K562 (cell line): Measurements from ENCODE around the gene PLEKHA7. TPM values are rescaled to one million over a fixed set of nuclear protein-coding genes. Genes with fewer than 3 reads are reported as not detected.

Experiments
- ATAC-seq: fragments of 200-7000 bp; cut with Tn5 transposase; 3 replicates; pipeline ENCODE4 v1.9.1; 2020; ENCODE audit warnings: moderate library complexity
- BruUV-seq: library from RNA; stranded (reverse); fragments of 400-500 nt; replicated peaks from 2 replicates; lab custom pipeline; 2021; lab: Mats Ljungman, UMichigan
- CTCF ChIA-PET: fragments of 300-600 bp; formaldehyde crosslinking; extraction: SDS; loops from one replicate; lab custom pipeline; 2021; ENCODE audit warnings: low intra/inter-chr PET ratio; lab: Yijun Ruan, JAX
- POLR2A ChIA-PET: fragments of 300-600, 350-650 bp; sonication (Branson Sonifier 250); formaldehyde crosslinking; extraction: SDS; loops from one replicate; lab custom pipeline; 2021; ENCODE audit warnings: antibody characterized with exemption, inconsistent platforms; lab: Yijun Ruan, JAX
- DNase-seq, 4 experiments: peaks; one replicate each; pipeline versions ENCODE4 v3.0.0 to v3.0.0-alpha.2; 2011 to 2018; ENCODE audit warnings: low spot score in 3 of 4, mixed read lengths in 3 of 4; ENCODE audit errors: extremely low read depth in 1 of 4
- FAIRE-seq: peaks from 2 replicates; lab custom pipeline; 2011; peaks lifted over from hg19 to GRCh38; lab: Jason Lieb, UNC
- H2AFZ ChIP-seq: 2 replicates; pipeline ENCODE4 v1.6.0; 2011; ENCODE audit warnings: low read depth, low read length, control low read depth, inconsistent platforms
- H3K27ac ChIP-seq: fragments of 200-600 bp; 3 replicates; pipeline ENCODE4 v1.8.0; 2011; ENCODE audit warnings: low read depth, mild to moderate bottlenecking, control low read depth, inconsistent platforms, low read length, moderate library complexity, mixed read lengths; ENCODE audit errors: extremely low read depth
- H3K27me3 ChIP-seq, 2 experiments: fragments of 300-600 bp in 1 of 2; 2 replicates in 1 of 2; 3 replicates in 1 of 2; pipeline versions ENCODE4 v1.6.0 to v1.8.0; 2011; ENCODE audit warnings: inconsistent platforms in 2 of 2, low read length in 2 of 2, mild to moderate bottlenecking in 1 of 2, mixed read lengths in 1 of 2, moderate library complexity in 1 of 2; ENCODE audit not compliant: control insufficient read depth in 2 of 2, insufficient read depth in 2 of 2
- H3K36me3 ChIP-seq: fragments of 300-600 bp; 3 replicates; pipeline ENCODE4 v1.8.0; 2011; ENCODE audit warnings: mild to moderate bottlenecking, low read length, inconsistent platforms; ENCODE audit not compliant: control insufficient read depth, insufficient read depth
- H3K4me1 ChIP-seq, 2 experiments: fragments of 200-600 bp in 1 of 2; replicated peaks in 1 of 2; 2 replicates in 1 of 2; 3 replicates in 1 of 2; pipeline versions ENCODE4 v1.5.1 to v1.8.0; 2011; ENCODE audit warnings: inconsistent platforms in 2 of 2, low read length in 2 of 2, mild to moderate bottlenecking in 1 of 2, mixed read lengths in 1 of 2, moderate library complexity in 1 of 2; ENCODE audit not compliant: control insufficient read depth in 2 of 2, insufficient read depth in 2 of 2
- H3K4me2 ChIP-seq: 2 replicates; pipeline ENCODE4 v1.6.1; 2011; ENCODE audit warnings: low read length, control low read depth, inconsistent platforms, mixed read lengths; ENCODE audit not compliant: insufficient read depth
- H3K4me3 ChIP-seq: fragments of 200-600 bp; sonication (generic), shearing (Covaris generic); 2 replicates; pipeline ENCODE4 v1.5.1; 2016; ENCODE audit warnings: control low read depth, inconsistent platforms
- H3K79me2 ChIP-seq: fragments of 200-600 bp; 3 replicates; pipeline ENCODE4 v1.8.0; 2011; ENCODE audit warnings: low read length, inconsistent platforms; ENCODE audit not compliant: control insufficient read depth, insufficient read depth
- H3K9ac ChIP-seq, 2 experiments: 2 replicates each; pipeline versions ENCODE4 v1.6.0 to v1.6.1; 2011; ENCODE audit warnings: low read depth in 2 of 2, low read length in 2 of 2, control low read depth in 1 of 2, inconsistent platforms in 1 of 2, mild to moderate bottlenecking in 1 of 2, mixed read lengths in 1 of 2; ENCODE audit not compliant: insufficient read depth in 1 of 2
- H3K9me1 ChIP-seq: one replicate; pipeline ENCODE4 v1.6.0; 2011; ENCODE audit warnings: inconsistent platforms, mild to moderate bottlenecking, low read length, moderate library complexity; ENCODE audit not compliant: control insufficient read depth, insufficient read depth
- H3K9me3 ChIP-seq: replicated peaks from 2 replicates; pipeline ENCODE4 v1.5.1; 2011; ENCODE audit warnings: low read depth, low read length, inconsistent platforms; ENCODE audit not compliant: control insufficient read depth, insufficient read depth
- H4K20me1 ChIP-seq: replicated peaks from 2 replicates; pipeline ENCODE4 v1.6.1; 2011; ENCODE audit warnings: low read length, inconsistent platforms, mixed read lengths; ENCODE audit not compliant: control insufficient read depth, insufficient read depth
- ATF3 ChIP-seq, 2 experiments: fragments of 450-650 bp in 1 of 2; sonication (generic) in 1 of 2; formaldehyde crosslinking in 1 of 2; IDR thresholded peaks in 1 of 2; conservative IDR thresholded peaks in 1 of 2; 2 replicates each; pipeline versions ENCODE4 v1.6.1 to v1.8.1; 2016 to 2023; ENCODE audit warnings: mild to moderate bottlenecking in 2 of 2, moderate library complexity in 2 of 2, inconsistent platforms in 1 of 2, missing genetic modification reagents in 1 of 2
- BRF2 ChIP-seq: IDR thresholded peaks from 3 replicates; pipeline ENCODE4 v1.6.1; 2011; ENCODE audit warnings: borderline replicate concordance, mild to moderate bottlenecking; ENCODE audit not compliant: insufficient read length, insufficient read depth
- IFI16 ChIP-seq: fragments of 250-450 bp; sonication (Bioruptor Pico); IDR thresholded peaks from 2 replicates; pipeline ENCODE4 v2.1.2; 2022; ENCODE audit warnings: mild to moderate bottlenecking, inconsistent platforms
- ZNF57 ChIP-seq: fragments of 450-650 bp; formaldehyde crosslinking; IDR thresholded peaks from 2 replicates; pipeline ENCODE4 v1.4.0; 2020; ENCODE audit warnings: mild to moderate bottlenecking, moderate library complexity
- ZNF699 ChIP-seq: fragments of 250-450 bp; sonication (Bioruptor Pico); IDR thresholded peaks from 2 replicates; pipeline ENCODE4 v1.8.0; 2021; ENCODE audit warnings: mild to moderate bottlenecking, moderate library complexity; ENCODE audit not compliant: insufficient replicate concordance
- WGBS: fragments of 100-300 bp; shearing (Covaris generic); methylation state at CpG from one replicate; pipeline ENCODE4 v1.1.6; 2016; ENCODE audit warnings: low coverage, mixed read lengths; ENCODE audit not compliant: insufficient coverage; ENCODE audit errors: missing lambda C conversion rate; 5-methylcytosine and 5-hydroxymethylcytosine counted together
- in situ Hi-C: fragments of 300-500 bp; cut with MboI; formaldehyde crosslinking; loops from 4 replicates; pipeline ENCODE4 v1.15.0; 2018; ENCODE audit warnings: inconsistent platforms, mixed read lengths
- intact Hi-C: fragments of 100-400 bp; cut with micrococcal nuclease; formaldehyde crosslinking; loops from 2 replicates; pipeline ENCODE4 v1.14.2; 2022
- polyA plus RNA-seq, 8 experiments: library from polyadenylated mRNA; depleted of rRNA in 4 of 8; stranded (reverse) in 5 of 8; unstranded in 3 of 8; fragments of >200 nt; fragmentation: Nextera tagmentation in 2 of 8; fragmentation: Illumina TruSeq in 1 of 8; extraction: Ambion mirVana in 2 of 8; extraction: Trizol in 1 of 8; gene quantifications; 2 replicates each; pipeline versions ENCODE4 v1.2.1 to v1.2.3, GENCODE V29; 2011 to 2014; ENCODE audit warnings: inconsistent platforms in 1 of 8, missing spikeins in 1 of 8
- total RNA-seq, 7 experiments: library from RNA; depleted of rRNA in 6 of 7; stranded (reverse); fragments of >200 nt in 6 of 7; fragmentation: Illumina TruSeq in 2 of 7; extraction: Trizol in 2 of 7; gene quantifications; 2 replicates each; pipeline versions ENCODE4 v1.2.1 to v1.2.3, GENCODE V29; 2011 to 2021; ENCODE audit warnings: low replicate concordance in 1 of 7

The PLEKHA7 gene
- total and polyA plus RNA-seq, 9 of the 15 experiments (the other 6 are each of a cell fraction or from before 2014, with no cell fraction given): 0.06 to 0.77 (median 0.20) TPM; not detected in 1

- POLR2A ChIA-PET: interaction anchor here (3.2 kb wide), 1 partner anchor 12 kb away, joined by 15 read pairs; no protein-coding TSS in a partner anchor
- ATAC-seq: no peak
- H3K4me3 ChIP-seq: no peak overlapping the region
- no peaks in the 10 kb centered on the region for H3K9me1 ChIP-seq
- peaks cover 30 to 59% of the 10 kb centered on the region in 2 experiments for H3K27me3 ChIP-seq
- in situ Hi-C loops: no loop called here
- intact Hi-C loops: loop anchor here (10.0 kb wide), 1 partner anchor 149 kb away; no protein-coding TSS in a partner anchor
- no TSS peak for BruUV-seq
- FAIRE-seq: no peak
- peak in 1 of 4 experiments; percentile 3 for DNase-seq
- H3K4me1 ChIP-seq: peaks cover 5 to 6% of the 10 kb centered on the region in 2 experiments; a peak in 3 of 5 replicates
- H3K9ac ChIP-seq: no peak overlapping the region
- TF ChIP-seq ATF3 (IDR thresholded peaks at IDR 0.05) (no peak), ATF3 (CRISPR knock-in tag; conservative IDR thresholded peaks at IDR 0.05) (no peak), ZNF57 (CRISPR knock-in tag) (no peak), ZNF699 (CRISPR knock-in tag) (no peak), BRF2 (no peak), IFI16 (no peak)
- H3K36me3 ChIP-seq: no peaks in the 10 kb centered on the region
- WGBS: 2% methylated on average over 9 of the region's 9 CpGs
- H3K27ac ChIP-seq: no peak overlapping the region
- CTCF ChIA-PET: no interaction called here
- H4K20me1 ChIP-seq: no peaks in the 10 kb centered on the region; the same call in 1 of the 2 replicates
- H3K4me2 ChIP-seq: no peak overlapping the region
- H3K9me3 ChIP-seq: no peaks in the 10 kb centered on the region
- no peaks in the 10 kb centered on the region for H3K79me2 ChIP-seq
- no peak overlapping the region for H2AFZ ChIP-seq
Observed at GRCh38 chr11:16773981-16774935, 240.0 kb downstream of the PLEKHA7 start.
